IMR-90 (cell line): Measurements from ENCODE around the gene KLF13. TPM values are rescaled to one million over a fixed set of nuclear protein-coding genes. Genes with fewer than 3 reads are reported as not detected.

Experiments used
- ATAC-seq: fragments of 200-7000 bp; cut with Tn5 transposase; 2 replicates; pipeline ENCODE4 v1.9.1; 2020; ENCODE audit warnings: low read depth, mild to moderate bottlenecking, moderate library complexity
- BruUV-seq: library from RNA; stranded (reverse); fragments of 400-500 nt; replicated peaks from 2 replicates; lab custom pipeline; 2021; lab: Mats Ljungman, UMichigan
- CTCF ChIA-PET: fragments of 300-600 bp; formaldehyde crosslinking; extraction: SDS; loops from one replicate; lab custom pipeline; 2021; ENCODE audit warnings: antibody characterized with exemption; lab: Yijun Ruan, JAX
- POLR2A ChIA-PET: fragments of 300-600 bp; sonication (Branson Sonifier 250); formaldehyde crosslinking; loops from one replicate; lab custom pipeline; 2022; ENCODE audit warnings: antibody characterized with exemption; ENCODE audit not compliant: unreplicated experiment; lab: Charles Lee
- DNase-seq: peaks from one replicate; pipeline ENCODE4 v3.0.0; 2013
- H2AFZ ChIP-seq: replicated peaks from 2 replicates; pipeline ENCODE3; 2013; ENCODE audit warnings: low read length, mild to moderate bottlenecking; ENCODE audit not compliant: poor library complexity
- H2AK5ac ChIP-seq: 2 replicates; pipeline ENCODE4 v1.6.1; 2013; ENCODE audit warnings: low read depth, low read length, inconsistent platforms
- H2AK9ac ChIP-seq: replicated peaks from 2 replicates; pipeline ENCODE3; 2013; ENCODE audit warnings: mild to moderate bottlenecking, low read depth, low read length, moderate library complexity; ENCODE audit not compliant: poor library complexity
- H2BK120ac ChIP-seq: 2 replicates; pipeline ENCODE4 v1.6.1; 2013; ENCODE audit warnings: low read depth, low read length, inconsistent platforms
- H2BK15ac ChIP-seq: 3 replicates; pipeline ENCODE4 v1.6.1; 2013; ENCODE audit warnings: low read depth, low read length, inconsistent platforms
- H2BK20ac ChIP-seq: 2 replicates; pipeline ENCODE4 v1.6.1; 2013; ENCODE audit warnings: low read depth, mild to moderate bottlenecking, inconsistent platforms, low read length, moderate library complexity
- H2BK5ac ChIP-seq: 2 replicates; pipeline ENCODE4 v1.6.1; 2013; ENCODE audit warnings: mild to moderate bottlenecking, low read depth, low read length, inconsistent platforms; ENCODE audit not compliant: poor library complexity, severe bottlenecking
- H3K14ac ChIP-seq: replicated peaks from 2 replicates; pipeline ENCODE4 v1.6.1; 2013; ENCODE audit warnings: low read depth, low read length, inconsistent platforms
- H3K18ac ChIP-seq: 2 replicates; pipeline ENCODE4 v1.6.1; 2013; ENCODE audit warnings: low read depth, low read length, control low read depth
- H3K23ac ChIP-seq: 2 replicates; pipeline ENCODE4 v1.6.1; 2013; ENCODE audit warnings: low read depth, low read length, inconsistent platforms
- H3K27ac ChIP-seq: 2 replicates; pipeline ENCODE4 v1.5.1; 2013; ENCODE audit warnings: mild to moderate bottlenecking, control low read depth, low read length; ENCODE audit not compliant: insufficient read depth
- H3K27me3 ChIP-seq: 2 replicates; pipeline ENCODE4 v1.6.1; 2013; ENCODE audit warnings: low read length; ENCODE audit not compliant: control insufficient read depth, insufficient read depth
- H3K36me3 ChIP-seq: 2 replicates; pipeline ENCODE4 v1.6.1; 2013; ENCODE audit warnings: low read length, mixed read lengths; ENCODE audit not compliant: control insufficient read depth, insufficient read depth
- H3K4ac ChIP-seq: 2 replicates; pipeline ENCODE4 v1.6.1; 2013; ENCODE audit warnings: low read depth, low read length, inconsistent platforms
- H3K4me1 ChIP-seq: 2 replicates; pipeline ENCODE4 v1.6.1; 2013; ENCODE audit warnings: low read length, mixed read lengths; ENCODE audit not compliant: control insufficient read depth, insufficient read depth
- H3K4me2 ChIP-seq: 2 replicates; pipeline ENCODE4 v1.6.1; 2013; ENCODE audit warnings: low read depth, mild to moderate bottlenecking, control low read depth, low read length, moderate library complexity
- H3K4me3 ChIP-seq: 2 replicates; pipeline ENCODE4 v1.5.1; 2013; ENCODE audit warnings: low read depth, mild to moderate bottlenecking, control low read depth, low read length, moderate library complexity; ENCODE audit not compliant: insufficient read depth
- H3K56ac ChIP-seq: 2 replicates; pipeline ENCODE4 v1.6.1; 2013; ENCODE audit warnings: low read length, inconsistent platforms; ENCODE audit not compliant: insufficient read depth; ENCODE audit errors: extremely low read depth
- H3K79me1 ChIP-seq, 2 experiments: 2 replicates each; pipeline ENCODE4 v1.6.1; 2013; ENCODE audit warnings: low read length in 2 of 2, inconsistent platforms in 1 of 2, low read depth in 1 of 2
- H3K9ac ChIP-seq: 2 replicates; pipeline ENCODE4 v1.6.1; 2013; ENCODE audit warnings: low read depth, low read length, control low read depth
- H3K9me1 ChIP-seq: 2 replicates; pipeline ENCODE4 v1.6.1; 2013; ENCODE audit warnings: low read length, inconsistent platforms; ENCODE audit not compliant: insufficient read depth
- H3K9me3 ChIP-seq: 2 replicates; pipeline ENCODE4 v1.6.1; 2013; ENCODE audit warnings: low read length; ENCODE audit not compliant: control insufficient read depth, insufficient read depth
- H4K20me1 ChIP-seq: 2 replicates; pipeline ENCODE4 v1.6.1; 2013; ENCODE audit warnings: low read length, inconsistent platforms; ENCODE audit not compliant: insufficient read depth
- H4K5ac ChIP-seq: 2 replicates; pipeline ENCODE4 v1.6.1; 2013; ENCODE audit warnings: mild to moderate bottlenecking, low read depth, low read length, control low read depth
- H4K8ac ChIP-seq, 2 experiments: 2 replicates each; pipeline ENCODE4 v1.6.1; 2013; ENCODE audit warnings: low read depth in 2 of 2, low read length in 2 of 2, control low read depth in 1 of 2, inconsistent platforms in 1 of 2
- H4K91ac ChIP-seq: 2 replicates; pipeline ENCODE4 v1.6.1; 2013; ENCODE audit warnings: low read depth, low read length, inconsistent platforms; ENCODE audit not compliant: insufficient read depth
- CTCF ChIP-seq: conservative IDR thresholded peaks from 2 replicates; pipeline ENCODE4 v1.5.1; 2012; ENCODE audit warnings: mild to moderate bottlenecking, low read depth, low read length, improper control_type of control experiment
- USF2 ChIP-seq: fragments of 150-350 bp; IDR thresholded peaks from 2 replicates; pipeline ENCODE4 v1.6.1; 2017; ENCODE audit warnings: mild to moderate bottlenecking, antibody characterized with exemption, low read length, low read depth
- WGBS, 2 experiments: methylation state at CpG; one replicate each; pipeline versions ENCODE4 v1.1.5 to v1.1.7; 2013; ENCODE audit warnings: missing lambda C conversion rate in 2 of 2; ENCODE audit not compliant: insufficient read length in 1 of 2; ENCODE audit errors: extremely low coverage in 2 of 2; 5-methylcytosine and 5-hydroxymethylcytosine counted together
- dilution Hi-C: fragments of 300-500 bp; cut with HindIII; formaldehyde crosslinking; loops from one replicate; pipeline ENCODE4 v1.14.3; 2018; ENCODE audit warnings: low sequenced_read_pairs; ENCODE audit not compliant: unreplicated experiment
- in situ Hi-C: fragments of 300-500 bp; cut with MboI; formaldehyde crosslinking; loops from 3 replicates; pipeline ENCODE4 v1.14.3; 2019; ENCODE audit warnings: low sequenced_read_pairs, inconsistent platforms, mixed read lengths
- intact Hi-C: fragments of 100-400 bp; cut with micrococcal nuclease; formaldehyde crosslinking; loops from 2 replicates; pipeline ENCODE4 v1.10.0; 2022
- polyA plus RNA-seq, 3 experiments: library from polyadenylated mRNA; depleted of rRNA; stranded (reverse); fragments of >200 nt; gene quantifications; 2 replicates each; pipeline ENCODE4 v1.2.3, GENCODE V29; 2012; ENCODE audit warnings: low replicate concordance in 1 of 3
- total RNA-seq: library from RNA; depleted of rRNA; stranded (reverse); fragments of >200 nt; gene quantifications from 2 replicates; pipeline ENCODE4 v1.2.3, GENCODE V29; 2012

Gene KLF13
- total and polyA plus RNA-seq, 2 of the 4 experiments (the other 2 are of a cell fraction) = 9.5 to 10.6 TPM

- H3K18ac ChIP-seq = no peak overlapping the region
- no peak overlapping the region for H4K5ac ChIP-seq
- dilution Hi-C loops = no loop called here
- WGBS, 2 experiments = 48% methylated on average over 2 of the region's 6 CpGs; no CpG with 5 or more reads in 1 of the 2 experiments
- H2BK20ac ChIP-seq = no peak overlapping the region
- ChIA-PET POLR2A (no interaction called here), CTCF (no interaction called here)
- H2BK120ac ChIP-seq = no peak overlapping the region
- in situ Hi-C loops = loop anchor here (10.0 kb wide), 1 partner anchor 123 kb away; no protein-coding TSS in a partner anchor
- H3K4me3 ChIP-seq = no peak overlapping the region
- H2BK15ac ChIP-seq = no peak overlapping the region
- H4K91ac ChIP-seq = no peak overlapping the region
- no peak overlapping the region for H2BK5ac ChIP-seq
- no peak overlapping the region for H2AK9ac ChIP-seq
- no peak overlapping the region for H3K14ac ChIP-seq
- intact Hi-C loops = no loop called here
- TF ChIP-seq USF2 (0 out of 2 replicates have a peak, but pooled peaks have one; percentile 5), CTCF (no peak)
- H3K4ac ChIP-seq = no peak overlapping the region
- no peak overlapping the region for H3K56ac ChIP-seq
- H2AFZ ChIP-seq = peak overlapping the region; percentile 35
- no peak overlapping the region for H3K9ac ChIP-seq
- no peak overlapping the region for H3K23ac ChIP-seq
- no peaks in the 10 kb centered on the region for H3K36me3 ChIP-seq
- H3K4me2 ChIP-seq = no peak overlapping the region
- H4K8ac ChIP-seq = no peak overlapping the region
- ATAC-seq = no peak
- BruUV-seq = no TSS peak
- peaks cover 16% of the 10 kb centered on the region for H3K4me1 ChIP-seq
- no peaks in the 10 kb centered on the region for H3K9me3 ChIP-seq
- peaks cover 36 to 88% of the 10 kb centered on the region in 2 experiments for H3K79me1 ChIP-seq
- H4K20me1 ChIP-seq = peaks cover 69% of the 10 kb centered on the region
- DNase-seq = no peak
- H3K9me1 ChIP-seq = peaks cover 22% of the 10 kb centered on the region
- peak overlapping the region; percentile 2; the same call in 1 of the 2 replicates for H2AK5ac ChIP-seq
- no peak overlapping the region for H3K27ac ChIP-seq
- H3K27me3 ChIP-seq = no peaks in the 10 kb centered on the region
These were observed 35.3 kb downstream of the KLF13 start for GRCh38 chr15:31361764-31362515.
